GM13976 (cell line): ENCODE results near the gene FLT3.

Experiments
- DNase-seq: peaks from one replicate; pipeline ENCODE4 v3.0.0; 2012; ENCODE audit warnings: low spot score
- CTCF ChIP-seq: IDR thresholded peaks from 2 replicates; pipeline ENCODE4 v1.5.1; 2012; ENCODE audit warnings: borderline replicate concordance, mild to moderate bottlenecking; ENCODE audit not compliant: insufficient read depth; ENCODE audit errors: extremely low read depth, missing control alignments, control extremely low read depth
- in situ Hi-C: fragments of 300-500 bp; cut with MboI; formaldehyde crosslinking; loops from one replicate; pipeline ENCODE4 v1.12.0; 2022; ENCODE audit warnings: low sequenced_read_pairs, mixed read lengths, inconsistent platforms; ENCODE audit not compliant: unreplicated experiment

FLT3 gene

GRCh38 chr13:27969866-27970229 lies 130.5 kb downstream of the FLT3 start:
- in situ Hi-C loops = loop anchor here (10.0 to 25.0 kb wide), 2 partner anchors 595 to 1008 kb away; no protein-coding TSS in a partner anchor
- TF ChIP-seq CTCF = no peak
- DNase-seq = no peak

GRCh38 chr13:27969082-27969865 lies 131.1 kb downstream of the FLT3 start, which contains the start of gene CDX2:
Gene CDX2 (minus strand): TSS chr13:27969315. CDS start chr13:27969006, 309 bp downstream.
- no peak for TF ChIP-seq CTCF
- DNase-seq = peak; percentile 21
- in situ Hi-C loops = loop anchor here (25.0 kb wide), 1 partner anchor 1007 kb away; no protein-coding TSS in a partner anchor

GRCh38 chr13:27968316-27969081 lies 131.9 kb downstream of the FLT3 start:
- peak; percentile 41 for DNase-seq
- in situ Hi-C loops = loop anchor here (25.0 kb wide), 1 partner anchor 1006 kb away; no protein-coding TSS in a partner anchor
- TF ChIP-seq CTCF = no peak

- in situ Hi-C loops = loop anchor here (25.0 kb wide), 1 partner anchor 1006 kb away; no protein-coding TSS in a partner anchor
- TF ChIP-seq CTCF = no peak
- DNase-seq = peak; percentile 32
Measured at GRCh38 chr13:27967736-27968315, 132.6 kb downstream of the FLT3 start.

GRCh38 chr13:27967203-27967735 lies 133.1 kb downstream of the FLT3 start:
- DNase-seq = peak; percentile 39
- no peak for TF ChIP-seq CTCF
- in situ Hi-C loops = loop anchor here (25.0 kb wide), 1 partner anchor 1005 kb away; no protein-coding TSS in a partner anchor
